HepG2 (cell line): ENCODE measurements around the gene METTL26. TPM values are rescaled to one million over a fixed set of nuclear protein-coding genes. Genes with fewer than 3 reads are reported as not detected.

Source experiments
- KAT7 ChIP-seq: IDR thresholded peaks from 2 replicates; pipeline ENCODE4 v1.6.1; 2018; ENCODE audit warnings: borderline replicate concordance, missing compliant biosample characterization
- KMT2B ChIP-seq: IDR thresholded peaks from 2 replicates; pipeline ENCODE4 v1.6.1; 2016; ENCODE audit warnings: missing genetic modification reagents, missing compliant biosample characterization
- NFE2 ChIP-seq: sonication (generic); formaldehyde crosslinking; IDR thresholded peaks from 2 replicates; pipeline ENCODE4 v1.4.0; 2020; ENCODE audit warnings: missing genetic modification reagents
- NPAS2 ChIP-seq: sonication (generic); formaldehyde crosslinking; IDR thresholded peaks from 2 replicates; pipeline ENCODE4 v1.8.0; 2022; ENCODE audit warnings: mild to moderate bottlenecking, missing genetic modification reagents, borderline replicate concordance
- SPEN ChIP-seq: sonication (generic); formaldehyde crosslinking; IDR thresholded peaks from 2 replicates; pipeline ENCODE4 v1.5.1; 2020; ENCODE audit warnings: low read depth, mild to moderate bottlenecking, missing genetic modification reagents
- ZBTB3 ChIP-seq: sonication (generic); formaldehyde crosslinking; IDR thresholded peaks from 2 replicates; pipeline ENCODE4 v1.4.0; 2020; ENCODE audit warnings: low read depth, mild to moderate bottlenecking, moderate library complexity, missing genetic modification reagents, borderline replicate concordance
- ZIK1 ChIP-seq: sonication (generic); formaldehyde crosslinking; IDR thresholded peaks from 2 replicates; pipeline ENCODE4 v1.5.0; 2020; ENCODE audit warnings: mild to moderate bottlenecking, low read depth, missing genetic modification reagents, borderline replicate concordance
- ZNF17 ChIP-seq: sonication (generic); formaldehyde crosslinking; IDR thresholded peaks from 2 replicates; pipeline ENCODE4 v1.5.0; 2020; ENCODE audit warnings: mild to moderate bottlenecking, missing genetic modification reagents
- ZNF432 ChIP-seq: sonication (generic); formaldehyde crosslinking; IDR thresholded peaks from 2 replicates; pipeline ENCODE4 v1.5.0; 2020; ENCODE audit warnings: missing genetic modification reagents, mild to moderate bottlenecking, borderline replicate concordance
- ZNF772 ChIP-seq: sonication (generic); formaldehyde crosslinking; IDR thresholded peaks from 2 replicates; pipeline ENCODE4 v1.5.0; 2020; ENCODE audit warnings: mild to moderate bottlenecking, missing genetic modification reagents
- ZSCAN31 ChIP-seq: sonication (generic); formaldehyde crosslinking; IDR thresholded peaks from 2 replicates; pipeline ENCODE4 v1.5.0; 2020; ENCODE audit warnings: low read depth, mild to moderate bottlenecking, missing genetic modification reagents
- polyA plus RNA-seq, 8 experiments: library from polyadenylated mRNA; depleted of rRNA in 3 of 8; stranded (reverse) in 7 of 8; unstranded in 1 of 8; fragments of >200 nt; fragmentation: Illumina TruSeq in 4 of 8; extraction: Trizol in 4 of 8; gene quantifications; 2 replicates each; pipeline versions ENCODE4 v1.2.1 to v1.2.3, GENCODE V29; 2011 to 2016; ENCODE audit warnings: low read depth in 4 of 8, missing spikeins in 1 of 8, mixed read lengths in 1 of 8; ENCODE audit not compliant: insufficient read depth in 1 of 8
- total RNA-seq, 5 experiments: library from RNA; depleted of rRNA; stranded (reverse); fragments of >200 nt; fragmentation: Illumina TruSeq; extraction: Trizol; gene quantifications; 2 replicates each; pipeline ENCODE4 v1.2.3, GENCODE V29; 2016; ENCODE audit warnings: low read depth in 1 of 5
- TF ChIP-seq, protein P1 (sequence below): sonication (generic); formaldehyde crosslinking; IDR thresholded peaks from 2 replicates; pipeline ENCODE4 v1.4.0; 2020; ENCODE audit warnings: mild to moderate bottlenecking, missing genetic modification reagents, borderline replicate concordance
- TF ChIP-seq, protein P2 (sequence below): sonication (generic); formaldehyde crosslinking; conservative IDR thresholded peaks from 2 replicates; pipeline ENCODE4 v1.8.0; 2022; ENCODE audit warnings: mild to moderate bottlenecking, moderate library complexity, missing genetic modification reagents
- TF ChIP-seq, protein P3 (sequence below): IDR thresholded peaks from 2 replicates; pipeline ENCODE4 v1.6.1; 2016; ENCODE audit warnings: low read depth, missing genetic modification reagents, missing compliant biosample characterization
- TF ChIP-seq, protein P4 (sequence below): sonication (generic); formaldehyde crosslinking; IDR thresholded peaks from 2 replicates; pipeline ENCODE4 v1.4.0; 2020; ENCODE audit warnings: mild to moderate bottlenecking, missing genetic modification reagents

METTL26 gene
- total and polyA plus RNA-seq, 2 of the 13 experiments (the other 11 are each of a cell fraction or from before 2014, with no cell fraction given), result 65.5 to 70.1 TPM

DNA sequence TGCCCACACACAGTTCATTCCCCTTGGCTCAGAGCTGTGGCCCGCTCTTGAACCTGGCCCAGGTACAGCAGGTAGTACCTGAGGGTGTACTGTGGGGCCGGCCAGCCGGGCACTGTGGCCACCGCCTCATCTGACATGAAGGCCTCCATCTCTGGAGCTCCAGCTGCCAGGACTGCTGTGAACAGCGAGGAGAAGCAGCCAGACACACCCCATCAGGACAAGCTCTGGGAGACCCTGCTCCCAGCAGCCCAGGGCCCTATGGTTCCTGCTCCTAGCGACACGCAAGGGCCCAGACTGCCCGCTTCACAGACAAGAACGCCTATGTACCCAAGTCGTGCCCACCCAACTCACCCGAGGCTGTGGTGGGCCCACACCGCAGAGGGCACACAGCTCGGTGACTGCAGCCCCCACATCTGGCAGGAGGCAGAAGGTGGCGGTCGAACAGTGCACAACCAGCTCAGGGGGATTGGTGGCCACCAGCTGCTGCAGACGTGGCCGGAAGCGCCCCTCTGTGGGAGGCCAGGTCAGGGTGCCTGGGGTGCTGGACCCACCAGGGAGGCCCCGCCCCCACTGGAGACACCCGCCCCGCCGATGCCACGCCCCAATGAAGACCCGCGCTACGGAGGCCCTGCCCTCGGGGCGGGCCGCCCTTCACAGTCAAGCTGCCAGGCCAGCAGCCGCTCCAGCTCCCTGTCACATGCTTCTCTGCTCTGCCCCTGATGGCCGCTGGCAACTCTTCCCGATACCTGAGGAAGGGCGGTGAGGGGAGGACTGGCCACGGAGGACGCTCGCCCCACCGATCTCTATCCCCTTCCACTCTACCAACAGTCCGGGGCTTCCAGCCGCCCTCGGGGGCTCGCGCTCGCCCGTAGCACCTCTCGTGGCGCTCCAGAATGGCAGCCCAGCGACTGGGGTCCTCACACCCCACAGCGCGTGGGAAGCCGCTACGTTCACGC, 43.0 kb upstream of the METTL26 start (continued):
- TF ChIP-seq, protein P1, sequence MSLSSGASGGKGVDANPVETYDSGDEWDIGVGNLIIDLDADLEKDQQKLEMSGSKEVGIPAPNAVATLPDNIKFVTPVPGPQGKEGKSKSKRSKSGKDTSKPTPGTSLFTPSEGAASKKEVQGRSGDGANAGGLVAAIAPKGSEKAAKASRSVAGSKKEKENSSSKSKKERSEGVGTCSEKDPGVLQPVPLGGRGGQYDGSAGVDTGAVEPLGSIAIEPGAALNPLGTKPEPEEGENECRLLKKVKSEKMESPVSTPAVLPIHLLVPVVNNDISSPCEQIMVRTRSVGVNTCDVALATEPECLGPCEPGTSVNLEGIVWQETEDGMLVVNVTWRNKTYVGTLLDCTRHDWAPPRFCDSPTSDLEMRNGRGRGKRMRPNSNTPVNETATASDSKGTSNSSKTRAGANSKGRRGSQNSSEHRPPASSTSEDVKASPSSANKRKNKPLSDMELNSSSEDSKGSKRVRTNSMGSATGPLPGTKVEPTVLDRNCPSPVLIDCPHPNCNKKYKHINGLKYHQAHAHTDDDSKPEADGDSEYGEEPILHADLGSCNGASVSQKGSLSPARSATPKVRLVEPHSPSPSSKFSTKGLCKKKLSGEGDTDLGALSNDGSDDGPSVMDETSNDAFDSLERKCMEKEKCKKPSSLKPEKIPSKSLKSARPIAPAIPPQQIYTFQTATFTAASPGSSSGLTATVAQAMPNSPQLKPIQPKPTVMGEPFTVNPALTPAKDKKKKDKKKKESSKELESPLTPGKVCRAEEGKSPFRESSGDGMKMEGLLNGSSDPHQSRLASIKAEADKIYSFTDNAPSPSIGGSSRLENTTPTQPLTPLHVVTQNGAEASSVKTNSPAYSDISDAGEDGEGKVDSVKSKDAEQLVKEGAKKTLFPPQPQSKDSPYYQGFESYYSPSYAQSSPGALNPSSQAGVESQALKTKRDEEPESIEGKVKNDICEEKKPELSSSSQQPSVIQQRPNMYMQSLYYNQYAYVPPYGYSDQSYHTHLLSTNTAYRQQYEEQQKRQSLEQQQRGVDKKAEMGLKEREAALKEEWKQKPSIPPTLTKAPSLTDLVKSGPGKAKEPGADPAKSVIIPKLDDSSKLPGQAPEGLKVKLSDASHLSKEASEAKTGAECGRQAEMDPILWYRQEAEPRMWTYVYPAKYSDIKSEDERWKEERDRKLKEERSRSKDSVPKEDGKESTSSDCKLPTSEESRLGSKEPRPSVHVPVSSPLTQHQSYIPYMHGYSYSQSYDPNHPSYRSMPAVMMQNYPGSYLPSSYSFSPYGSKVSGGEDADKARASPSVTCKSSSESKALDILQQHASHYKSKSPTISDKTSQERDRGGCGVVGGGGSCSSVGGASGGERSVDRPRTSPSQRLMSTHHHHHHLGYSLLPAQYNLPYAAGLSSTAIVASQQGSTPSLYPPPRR (CRISPR knock-in tag), result no peak
- TF ChIP-seq ZBTB3 (no peak), KAT7 (CRISPR knock-in tag) (0 out of 2 replicates have a peak, but pooled peaks have one; percentile 44), KMT2B (no peak), ZNF432 (CRISPR knock-in tag) (no peak), SPEN (CRISPR knock-in tag) (peak; percentile 76), ZNF772 (CRISPR knock-in tag) (peak; percentile 84; the same call in 1 of the 2 replicates), NFE2 (CRISPR knock-in tag) (no peak), ZSCAN31 (CRISPR knock-in tag) (no peak), ZIK1 (CRISPR knock-in tag) (no peak), ZNF17 (no peak), NPAS2 (no peak)
- TF ChIP-seq, protein P2, sequence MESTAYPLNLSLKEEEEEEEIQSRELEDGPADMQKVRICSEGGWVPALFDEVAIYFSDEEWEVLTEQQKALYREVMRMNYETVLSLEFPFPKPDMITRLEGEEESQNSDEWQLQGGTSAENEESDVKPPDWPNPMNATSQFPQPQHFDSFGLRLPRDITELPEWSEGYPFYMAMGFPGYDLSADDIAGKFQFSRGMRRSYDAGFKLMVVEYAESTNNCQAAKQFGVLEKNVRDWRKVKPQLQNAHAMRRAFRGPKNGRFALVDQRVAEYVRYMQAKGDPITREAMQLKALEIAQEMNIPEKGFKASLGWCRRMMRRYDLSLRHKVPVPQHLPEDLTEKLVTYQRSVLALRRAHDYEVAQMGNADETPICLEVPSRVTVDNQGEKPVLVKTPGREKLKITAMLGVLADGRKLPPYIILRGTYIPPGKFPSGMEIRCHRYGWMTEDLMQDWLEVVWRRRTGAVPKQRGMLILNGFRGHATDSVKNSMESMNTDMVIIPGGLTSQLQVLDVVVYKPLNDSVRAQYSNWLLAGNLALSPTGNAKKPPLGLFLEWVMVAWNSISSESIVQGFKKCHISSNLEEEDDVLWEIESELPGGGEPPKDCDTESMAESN (CRISPR knock-in tag), result no peak; the same call in 1 of the 2 replicates
- TF ChIP-seq, protein P3, sequence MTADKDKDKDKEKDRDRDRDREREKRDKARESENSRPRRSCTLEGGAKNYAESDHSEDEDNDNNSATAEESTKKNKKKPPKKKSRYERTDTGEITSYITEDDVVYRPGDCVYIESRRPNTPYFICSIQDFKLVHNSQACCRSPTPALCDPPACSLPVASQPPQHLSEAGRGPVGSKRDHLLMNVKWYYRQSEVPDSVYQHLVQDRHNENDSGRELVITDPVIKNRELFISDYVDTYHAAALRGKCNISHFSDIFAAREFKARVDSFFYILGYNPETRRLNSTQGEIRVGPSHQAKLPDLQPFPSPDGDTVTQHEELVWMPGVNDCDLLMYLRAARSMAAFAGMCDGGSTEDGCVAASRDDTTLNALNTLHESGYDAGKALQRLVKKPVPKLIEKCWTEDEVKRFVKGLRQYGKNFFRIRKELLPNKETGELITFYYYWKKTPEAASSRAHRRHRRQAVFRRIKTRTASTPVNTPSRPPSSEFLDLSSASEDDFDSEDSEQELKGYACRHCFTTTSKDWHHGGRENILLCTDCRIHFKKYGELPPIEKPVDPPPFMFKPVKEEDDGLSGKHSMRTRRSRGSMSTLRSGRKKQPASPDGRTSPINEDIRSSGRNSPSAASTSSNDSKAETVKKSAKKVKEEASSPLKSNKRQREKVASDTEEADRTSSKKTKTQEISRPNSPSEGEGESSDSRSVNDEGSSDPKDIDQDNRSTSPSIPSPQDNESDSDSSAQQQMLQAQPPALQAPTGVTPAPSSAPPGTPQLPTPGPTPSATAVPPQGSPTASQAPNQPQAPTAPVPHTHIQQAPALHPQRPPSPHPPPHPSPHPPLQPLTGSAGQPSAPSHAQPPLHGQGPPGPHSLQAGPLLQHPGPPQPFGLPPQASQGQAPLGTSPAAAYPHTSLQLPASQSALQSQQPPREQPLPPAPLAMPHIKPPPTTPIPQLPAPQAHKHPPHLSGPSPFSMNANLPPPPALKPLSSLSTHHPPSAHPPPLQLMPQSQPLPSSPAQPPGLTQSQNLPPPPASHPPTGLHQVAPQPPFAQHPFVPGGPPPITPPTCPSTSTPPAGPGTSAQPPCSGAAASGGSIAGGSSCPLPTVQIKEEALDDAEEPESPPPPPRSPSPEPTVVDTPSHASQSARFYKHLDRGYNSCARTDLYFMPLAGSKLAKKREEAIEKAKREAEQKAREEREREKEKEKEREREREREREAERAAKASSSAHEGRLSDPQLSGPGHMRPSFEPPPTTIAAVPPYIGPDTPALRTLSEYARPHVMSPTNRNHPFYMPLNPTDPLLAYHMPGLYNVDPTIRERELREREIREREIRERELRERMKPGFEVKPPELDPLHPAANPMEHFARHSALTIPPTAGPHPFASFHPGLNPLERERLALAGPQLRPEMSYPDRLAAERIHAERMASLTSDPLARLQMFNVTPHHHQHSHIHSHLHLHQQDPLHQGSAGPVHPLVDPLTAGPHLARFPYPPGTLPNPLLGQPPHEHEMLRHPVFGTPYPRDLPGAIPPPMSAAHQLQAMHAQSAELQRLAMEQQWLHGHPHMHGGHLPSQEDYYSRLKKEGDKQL, result no peak
- TF ChIP-seq, protein P4, sequence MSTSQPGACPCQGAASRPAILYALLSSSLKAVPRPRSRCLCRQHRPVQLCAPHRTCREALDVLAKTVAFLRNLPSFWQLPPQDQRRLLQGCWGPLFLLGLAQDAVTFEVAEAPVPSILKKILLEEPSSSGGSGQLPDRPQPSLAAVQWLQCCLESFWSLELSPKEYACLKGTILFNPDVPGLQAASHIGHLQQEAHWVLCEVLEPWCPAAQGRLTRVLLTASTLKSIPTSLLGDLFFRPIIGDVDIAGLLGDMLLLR (CRISPR knock-in tag), result no peak
